ENCODE measurements around the gene LRRC1. TPM values are rescaled to one million over a fixed set of nuclear protein-coding genes. Genes with fewer than 3 reads are reported as not detected.

LRRC1 gene
- total and polyA plus RNA-seq, 2 of the 8 experiments (the other 6 are each of a cell fraction or from before 2014, with no cell fraction given) = 6.7 to 15.9 TPM

DNA sequence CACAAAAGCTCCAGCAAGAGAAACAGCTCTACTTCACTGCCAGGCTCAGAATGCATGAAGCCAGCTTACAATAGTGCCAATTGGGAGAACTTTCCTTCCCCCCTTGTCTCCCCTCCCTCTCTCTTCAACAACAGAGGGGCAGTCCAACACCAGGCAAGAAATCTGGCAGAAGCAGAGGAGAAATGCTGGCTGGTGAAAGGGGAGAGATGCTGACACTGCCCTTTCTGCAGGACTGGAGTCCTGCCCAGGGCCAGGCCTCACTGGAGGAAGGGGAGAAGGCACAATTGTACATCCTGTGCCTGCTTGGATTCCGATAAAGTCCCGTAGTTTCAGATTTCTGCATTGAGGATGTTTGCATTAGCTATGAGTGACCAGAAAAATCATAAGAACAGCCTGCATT, 148.6 kb downstream of the LRRC1 start:
- Histone ChIP-seq H3K9me3 (ENCODE audit: insufficient read depth in 2 of 2, low read depth in 1 of 2, low read length in 1 of 2) (no peaks in the 10 kb centered on the region), H3K23ac (ENCODE audit: insufficient read length) (no peak overlapping the region), H2BK120ac (replicated peaks; ENCODE audit: low read depth, low read length) (no peak overlapping the region), H3K4me3 (ENCODE audit: extremely low read depth in 1 of 4, insufficient read depth in 2 of 4, low read depth in 3 of 4, low read length in 4 of 4) (no peak overlapping the region), H2AFZ (ENCODE audit: low read length) (no peak overlapping the region), H4K5ac (ENCODE audit: insufficient read length, low read depth, low read length) (no peak overlapping the region), H3K79me2 (ENCODE audit: control insufficient read depth in 1 of 2, insufficient read depth in 2 of 2, low read length in 2 of 2) (no peaks in the 10 kb centered on the region), H4K20me1 (replicated peaks in 1 of 2; ENCODE audit: control insufficient read depth in 1 of 2, insufficient read depth in 2 of 2, low read length in 2 of 2) (no peaks in the 10 kb centered on the region), H4K91ac (replicated peaks; ENCODE audit: insufficient read length, low read length) (no peak overlapping the region), H2BK5ac (ENCODE audit: low read depth, low read length) (no peak overlapping the region), H3K36me3 (ENCODE audit: control insufficient read depth in 2 of 4, insufficient read depth in 4 of 4, low read length in 3 of 4) (no peaks in the 10 kb centered on the region), H2AK5ac (ENCODE audit: low read depth, low read length) (no peak overlapping the region), H2BK15ac (ENCODE audit: low read length) (no peak overlapping the region), H3K79me1 (ENCODE audit: low read depth, low read length) (no peaks in the 10 kb centered on the region), H3K27ac (ENCODE audit: low read depth, low read length) (no peak overlapping the region), H2BK20ac (ENCODE audit: low read length) (no peak overlapping the region), H3K23me2 (ENCODE audit: low read depth, low read length) (no peaks in the 10 kb centered on the region), H3K9ac (replicated peaks in 1 of 4; ENCODE audit: extremely low read depth in 1 of 4, low read depth in 3 of 4, low read length in 3 of 4) (no peak overlapping the region), H4K8ac (ENCODE audit: extremely low read depth, insufficient read depth, low read length) (no peak overlapping the region), H3K4me1 (replicated peaks in 1 of 4; ENCODE audit: control insufficient read depth in 3 of 4, insufficient read depth in 4 of 4, low read length in 3 of 4) (peaks cover 0 to 2% (median 0%) of the 10 kb centered on the region in 4 experiments; a peak in 1 of 7 replicates), H3K27me3 (replicated peaks in 1 of 4; ENCODE audit: control insufficient read depth in 3 of 4, extremely low read depth in 1 of 4, insufficient read depth in 3 of 4, low read length in 3 of 4) (no peaks in the 10 kb centered on the region), H3K56ac (replicated peaks; ENCODE audit: insufficient read length, low read depth, low read length) (no peak overlapping the region), H3K14ac (ENCODE audit: insufficient read length) (no peak overlapping the region), H3K4me2 (ENCODE audit: insufficient read depth in 1 of 2, low read depth in 2 of 2, low read length in 2 of 2) (no peak overlapping the region), H2BK12ac (ENCODE audit: low read depth, low read length) (no peak overlapping the region), H3K4ac (replicated peaks; ENCODE audit: insufficient read length, low read depth, low read length) (no peak overlapping the region), H3K18ac (ENCODE audit: extremely low read depth, low read length) (no peak overlapping the region)
- WGBS, 2 experiments (ENCODE audit: extremely low coverage in 1 of 2, insufficient coverage in 1 of 2, insufficient read length in 1 of 2, insufficient replicate concordance in 2 of 2, low coverage in 1 of 2, low lambda C conversion rate in 2 of 2, missing lambda C conversion rate in 1 of 2) = 83% methylated on average over 2 of the region's 2 CpGs; no CpG with 5 or more reads in 1 of the 2 experiments
- FAIRE-seq (no peak), DNase-seq (ENCODE audit: low read depth in 1 of 2, low spot score in 2 of 2) (no peak)
- ChIA-PET POLR2A (ENCODE audit: partially characterized antibody) (interaction anchor here (0.6 kb wide), 1 partner anchor 21 kb away, joined by 3 read pairs; no protein-coding TSS in a partner anchor), CTCF (ENCODE audit: partially characterized antibody) (interaction anchor here (0.8 to 1.4 kb wide), 6 partner anchors 13 to 450 kb away, joined by 3 to 13 read pairs (median 3); no protein-coding TSS in a partner anchor)
- TF ChIP-seq NANOG (IDR thresholded peaks at IDR 0.05; ENCODE audit: insufficient read depth, low read depth, low read length, poor library complexity, severe bottlenecking) = no peak
- TF ChIP-seq YY1 (IDR thresholded peaks at IDR 0.05; ENCODE audit: low read depth, low read length) = no peak
- no peak for TF ChIP-seq ZNF274 (IDR thresholded peaks at IDR 0.05; ENCODE audit: borderline replicate concordance, extremely low read depth, low read length)
- TF ChIP-seq SUZ12 (IDR thresholded peaks at IDR 0.05; ENCODE audit: low read length) = no peak
- no peak for TF ChIP-seq PHF8 (conservative IDR thresholded peaks at IDR 0.05; ENCODE audit: low read depth, low read length)
